Osteocyte (in vitro differentiated cells): ENCODE measurements around the gene UBTF. TPM values are rescaled to one million over a fixed set of nuclear protein-coding genes. Genes with fewer than 3 reads are reported as not detected.

ENCODE experiments used
- DNase-seq: peaks from one replicate; pipeline ENCODE4 v3.0.0; 2021; ENCODE audit warnings: mixed read lengths; ENCODE audit not compliant: unreplicated experiment; ENCODE audit errors: extremely low spot score
- H3K27ac Mint-ChIP-seq: one replicate; pipeline ENCODE4 v1.8.0; 2021; ENCODE audit warnings: mild to moderate bottlenecking, mixed read lengths; ENCODE audit not compliant: unreplicated experiment
- H3K27me3 Mint-ChIP-seq: one replicate; pipeline ENCODE4 v1.8.0; 2021; ENCODE audit warnings: mixed read lengths; ENCODE audit not compliant: unreplicated experiment
- H3K36me3 Mint-ChIP-seq: one replicate; pipeline ENCODE4 v1.8.0; 2021; ENCODE audit warnings: mixed read lengths; ENCODE audit not compliant: unreplicated experiment
- H3K4me1 Mint-ChIP-seq: one replicate; pipeline ENCODE4 v1.8.0; 2021; ENCODE audit warnings: mixed read lengths; ENCODE audit not compliant: unreplicated experiment
- H3K4me3 Mint-ChIP-seq: one replicate; pipeline ENCODE4 v1.8.0; 2021; ENCODE audit warnings: mild to moderate bottlenecking, moderate library complexity, mixed read lengths; ENCODE audit not compliant: unreplicated experiment
- H3K9me3 Mint-ChIP-seq: one replicate; pipeline ENCODE4 v1.8.0; 2021; ENCODE audit warnings: mixed read lengths; ENCODE audit not compliant: unreplicated experiment
- total RNA-seq: library from RNA; stranded (reverse); gene quantifications from 2 replicates; pipeline ENCODE4 v1.2.1, GENCODE V29; 2021
- TF ChIP-seq, protein P1 (sequence below): fragments of 200-600 bp; sonication (generic); IDR thresholded peaks from 2 replicates; pipeline ENCODE4 v1.5.0; 2021; ENCODE audit warnings: antibody characterized with exemption, mild to moderate bottlenecking, moderate library complexity

The UBTF gene
- total RNA-seq, 1 donor from 2014 or later = 96.9 TPM

DNA sequence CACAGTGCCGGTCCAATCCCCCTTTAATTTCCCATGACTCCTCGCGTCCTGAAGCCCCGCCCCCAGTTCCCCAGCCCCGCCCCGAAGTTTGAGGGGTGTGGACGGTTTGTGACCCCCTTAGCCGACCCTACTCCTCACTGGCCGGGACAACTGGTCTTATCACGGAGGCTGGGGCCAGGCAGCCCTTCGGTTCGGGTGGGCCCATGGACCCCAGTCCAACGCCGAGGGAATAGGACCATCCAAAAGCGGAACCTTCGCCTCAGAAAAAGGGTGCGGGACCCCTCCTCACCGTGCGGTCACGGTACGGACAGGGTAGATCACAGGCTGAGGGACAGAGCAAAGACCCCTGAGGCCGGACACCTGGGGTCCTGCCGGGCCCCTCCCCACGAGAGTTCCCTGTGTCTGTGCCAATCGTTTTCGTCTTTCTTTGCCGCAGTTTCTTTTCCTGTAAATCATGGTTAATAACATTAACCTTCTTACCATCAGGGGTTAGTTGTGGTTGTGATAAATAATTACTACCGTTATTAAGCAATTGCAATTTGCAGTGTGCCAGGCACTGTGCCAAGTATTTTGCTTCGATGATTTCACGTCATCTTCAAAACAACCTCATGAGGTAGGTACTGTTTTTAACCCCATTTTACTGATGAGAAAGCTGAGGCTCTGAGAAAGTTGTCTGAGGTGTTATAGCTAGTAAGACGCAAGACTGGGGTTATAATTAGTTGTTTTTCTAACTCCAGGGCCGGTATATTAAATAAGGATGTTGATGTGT lies 32.2 kb downstream of the UBTF start:
- Mint-ChIP-seq H3K27ac (peak overlapping the region; percentile 99), H3K9me3 (no peaks in the 10 kb centered on the region), H3K4me3 (peak overlapping the region; percentile 97), H3K4me1 (peaks cover 25% of the 10 kb centered on the region), H3K36me3 (no peaks in the 10 kb centered on the region), H3K27me3 (no peaks in the 10 kb centered on the region)
- TF ChIP-seq, protein P1, sequence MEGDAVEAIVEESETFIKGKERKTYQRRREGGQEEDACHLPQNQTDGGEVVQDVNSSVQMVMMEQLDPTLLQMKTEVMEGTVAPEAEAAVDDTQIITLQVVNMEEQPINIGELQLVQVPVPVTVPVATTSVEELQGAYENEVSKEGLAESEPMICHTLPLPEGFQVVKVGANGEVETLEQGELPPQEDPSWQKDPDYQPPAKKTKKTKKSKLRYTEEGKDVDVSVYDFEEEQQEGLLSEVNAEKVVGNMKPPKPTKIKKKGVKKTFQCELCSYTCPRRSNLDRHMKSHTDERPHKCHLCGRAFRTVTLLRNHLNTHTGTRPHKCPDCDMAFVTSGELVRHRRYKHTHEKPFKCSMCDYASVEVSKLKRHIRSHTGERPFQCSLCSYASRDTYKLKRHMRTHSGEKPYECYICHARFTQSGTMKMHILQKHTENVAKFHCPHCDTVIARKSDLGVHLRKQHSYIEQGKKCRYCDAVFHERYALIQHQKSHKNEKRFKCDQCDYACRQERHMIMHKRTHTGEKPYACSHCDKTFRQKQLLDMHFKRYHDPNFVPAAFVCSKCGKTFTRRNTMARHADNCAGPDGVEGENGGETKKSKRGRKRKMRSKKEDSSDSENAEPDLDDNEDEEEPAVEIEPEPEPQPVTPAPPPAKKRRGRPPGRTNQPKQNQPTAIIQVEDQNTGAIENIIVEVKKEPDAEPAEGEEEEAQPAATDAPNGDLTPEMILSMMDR = no peak
- no peak for DNase-seq

DNA sequence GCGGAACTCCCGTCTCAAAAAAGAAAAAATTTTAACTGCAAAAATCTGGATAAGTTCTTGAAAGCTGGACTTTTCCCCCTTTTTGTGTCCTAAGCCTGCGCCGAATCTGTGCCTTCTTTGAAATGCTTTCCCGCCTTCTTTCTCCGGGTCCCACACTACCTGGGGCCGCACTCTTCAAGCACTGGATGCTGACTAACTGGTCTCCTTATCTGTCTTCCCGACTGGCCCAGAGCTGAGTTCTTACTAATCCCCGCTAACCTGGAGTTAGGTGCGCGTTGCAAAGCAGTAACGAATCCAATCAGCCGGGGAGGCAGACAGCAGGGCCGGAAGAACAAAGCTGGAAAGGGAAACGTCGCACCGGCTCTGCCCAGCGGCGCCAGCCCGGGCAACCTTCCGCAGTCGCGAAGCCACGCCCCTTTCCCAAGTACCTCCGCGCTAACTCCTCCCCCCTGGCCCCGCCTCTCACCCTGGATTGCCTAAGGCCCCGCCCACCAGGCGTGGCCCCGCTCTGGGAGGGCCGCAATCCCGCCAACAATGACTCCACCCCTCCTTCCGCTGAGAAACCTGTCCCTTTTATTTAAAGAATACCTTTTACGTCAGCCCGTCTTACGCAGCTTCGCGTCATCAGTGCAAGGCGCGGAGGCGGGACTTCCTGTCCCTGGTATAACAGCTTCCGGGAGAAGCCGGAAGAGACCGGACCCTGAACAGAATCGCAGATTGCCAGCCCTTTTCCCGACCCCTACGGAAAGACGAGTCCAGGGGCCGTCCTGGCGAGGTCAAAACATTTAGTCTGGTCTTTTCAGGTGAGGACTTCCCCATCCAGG lies 33.0 kb downstream of the UBTF start, which contains the start of gene TMUB2:
TMUB2 (plus strand) TSS at position 666 of the 824 bp plus-strand sequence. CDS start 737 bp downstream, outside the sequence.
- Mint-ChIP-seq H3K27ac (peak within 1 kb of the TSS; percentile 99), H3K9me3 (no peaks in the 10 kb centered on the region), H3K27me3 (no peaks in the 10 kb centered on the region), H3K4me3 (peak within 1 kb of the TSS; percentile 97), H3K4me1 (peaks cover 25% of the 10 kb centered on the region), H3K36me3 (peaks cover 5% of the 10 kb centered on the region)
- TF ChIP-seq, protein P1 = no peak
- DNase-seq = peak; percentile 100

DNA sequence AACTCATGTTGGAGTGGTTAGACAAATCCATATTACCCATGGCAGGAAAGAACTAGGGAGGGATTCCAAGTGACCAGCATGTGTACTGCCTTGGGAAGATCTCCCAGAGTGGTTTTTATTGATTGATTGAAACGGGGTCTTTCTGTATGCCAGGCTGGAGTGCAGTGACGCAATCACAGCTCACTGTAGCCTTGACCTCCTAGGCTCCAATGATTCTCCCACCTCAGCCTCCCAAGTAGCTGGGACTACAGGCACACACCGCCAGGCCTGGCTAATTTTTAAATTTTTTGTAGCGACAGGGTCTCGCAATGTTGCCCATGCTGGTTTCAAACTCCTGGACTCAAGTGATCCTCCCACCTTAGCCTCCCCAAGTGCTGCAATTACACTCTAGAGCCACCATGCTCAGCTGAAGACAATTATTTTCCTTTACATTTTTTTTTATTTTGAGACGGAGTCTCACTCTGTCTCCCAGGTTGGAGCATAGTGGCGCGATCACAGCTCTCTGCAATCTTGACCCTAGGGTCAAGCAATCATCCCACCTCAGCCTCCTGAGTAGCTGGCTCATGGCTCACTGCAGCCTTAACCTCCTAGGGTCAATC lies 35.2 kb downstream of the UBTF start:
- no peak overlapping the region for H3K27ac Mint-ChIP-seq
- no peaks in the 10 kb centered on the region for H3K9me3 Mint-ChIP-seq
- peaks cover 25% of the 10 kb centered on the region for H3K4me1 Mint-ChIP-seq
- TF ChIP-seq, protein P1 = no peak
- H3K4me3 Mint-ChIP-seq = no peak overlapping the region
- peaks cover 5% of the 10 kb centered on the region for H3K36me3 Mint-ChIP-seq
- H3K27me3 Mint-ChIP-seq = no peaks in the 10 kb centered on the region
- no peak for DNase-seq

DNA sequence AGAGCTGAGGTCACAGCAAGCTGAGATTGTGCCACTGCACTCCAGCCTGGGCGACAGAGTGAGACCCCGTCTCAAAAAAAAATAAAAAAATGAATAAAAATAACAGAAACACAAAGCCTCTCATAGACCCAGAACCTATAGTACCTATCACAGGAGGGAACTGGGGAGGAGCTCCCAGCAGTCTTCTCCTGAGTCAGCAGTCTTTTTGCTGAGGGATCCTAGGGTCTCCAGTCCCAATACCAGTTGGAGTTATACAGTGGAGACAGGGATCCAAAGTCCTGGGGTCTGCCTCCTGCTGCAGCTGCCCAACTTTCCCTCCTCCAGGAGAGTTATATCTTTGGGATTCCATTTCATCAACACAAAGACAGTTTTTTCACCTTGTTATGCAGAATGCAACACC lies 36.5 kb downstream of the UBTF start:
- H3K9me3 Mint-ChIP-seq = no peaks in the 10 kb centered on the region
- H3K4me3 Mint-ChIP-seq = no peak overlapping the region
- no peak for DNase-seq
- H3K4me1 Mint-ChIP-seq = peaks cover 16% of the 10 kb centered on the region
- H3K27ac Mint-ChIP-seq = no peak overlapping the region
- no peaks in the 10 kb centered on the region for H3K27me3 Mint-ChIP-seq
- peaks cover 9% of the 10 kb centered on the region for H3K36me3 Mint-ChIP-seq
- TF ChIP-seq, protein P1 = no peak

DNA sequence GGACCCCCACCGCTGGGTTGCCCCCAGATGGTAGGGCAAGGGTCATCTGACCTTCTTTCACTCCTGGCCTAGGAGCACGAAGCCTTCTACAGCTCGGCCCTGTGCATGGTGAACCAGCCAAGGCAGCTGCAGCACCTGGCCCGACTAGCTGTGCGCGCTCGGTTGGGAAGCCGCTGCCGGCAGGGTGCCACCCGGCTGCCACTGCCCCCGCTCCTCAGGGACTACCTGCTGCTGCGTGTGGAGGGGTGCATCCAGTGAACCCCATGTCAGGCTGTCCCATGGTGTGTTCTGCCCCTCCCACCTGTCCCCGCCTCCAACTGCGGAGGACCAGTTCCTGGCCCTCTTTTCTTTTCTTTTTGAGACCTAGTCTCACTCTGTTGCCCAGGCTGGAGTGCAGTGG lies 41.3 kb downstream of the UBTF start:
- Mint-ChIP-seq H3K27ac (no peak overlapping the region), H3K4me3 (no peak overlapping the region)

More for the DNA sequence above, 41.3 kb downstream of the UBTF start:
- Mint-ChIP-seq H3K9me3 (no peaks in the 10 kb centered on the region), H3K4me1 (no peaks in the 10 kb centered on the region), H3K36me3 (peaks cover 14% of the 10 kb centered on the region), H3K27me3 (no peaks in the 10 kb centered on the region)
- DNase-seq = no peak
- TF ChIP-seq, protein P1 = no peak
